ENCODE results near the gene WHAMM.
"Not testable (repeated sequence)": the region's sequence is repeated elsewhere in the genome, so short reads cannot be mapped to it uniquely, and the experiment has no call there.

The WHAMM gene

GRCh38 chr15:82839136-82839535 is 29.7 kb downstream of the WHAMM start:
- no peak for DNase-seq

- DNase-seq = no peak
Observed at GRCh38 chr15:82840166-82840565, 30.7 kb downstream of the WHAMM start.

DNA sequence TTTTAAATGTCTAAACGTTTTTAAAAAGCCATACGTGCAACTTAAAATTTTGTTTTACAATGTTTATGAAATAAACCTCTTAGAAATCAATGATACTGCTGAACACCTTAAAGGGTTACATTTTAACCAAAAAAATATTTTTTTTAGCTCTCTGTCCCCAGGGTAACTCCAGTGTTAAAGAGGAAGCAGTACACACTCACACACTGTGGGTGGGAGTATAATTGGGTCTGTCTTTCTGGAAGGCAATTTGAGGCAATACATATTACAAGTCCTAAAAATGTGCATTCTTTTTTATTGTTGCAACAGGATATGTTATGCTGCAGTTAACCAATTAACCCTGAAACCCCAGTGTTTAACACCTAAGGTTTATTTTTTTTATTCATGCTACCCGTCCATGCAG is 34.1 kb downstream of the WHAMM start:
- DNase-seq = no peak

GRCh38 chr15:82845686-82846085 is 36.3 kb downstream of the WHAMM start:
- no peak for DNase-seq

DNA sequence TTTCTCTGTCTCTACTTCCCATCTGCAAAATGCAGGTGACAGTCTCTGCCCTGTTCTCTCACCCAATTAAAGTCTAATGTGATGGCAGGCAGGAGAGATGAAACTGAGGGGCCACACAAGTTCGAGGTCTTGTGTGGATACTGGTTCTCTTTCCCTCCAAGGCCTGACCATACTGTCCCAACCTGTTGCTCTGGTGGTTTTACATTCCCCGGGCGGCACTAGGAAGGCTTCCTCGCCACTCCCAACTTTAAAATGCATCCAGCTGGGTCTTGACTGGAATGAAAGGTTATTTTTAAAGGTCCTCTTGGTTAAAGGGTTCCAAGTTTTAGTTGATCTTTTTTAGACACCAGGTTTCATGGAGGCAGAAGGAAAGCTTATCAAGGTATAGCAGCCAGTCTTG is 37.2 kb downstream of the WHAMM start:
- no peak for DNase-seq

GRCh38 chr15:82847703-82848102 is 38.3 kb downstream of the WHAMM start:
- DNase-seq = no peak

- DNase-seq = no peak
Observed at GRCh38 chr15:82848241-82848993, 39.0 kb downstream of the WHAMM start.

DNA sequence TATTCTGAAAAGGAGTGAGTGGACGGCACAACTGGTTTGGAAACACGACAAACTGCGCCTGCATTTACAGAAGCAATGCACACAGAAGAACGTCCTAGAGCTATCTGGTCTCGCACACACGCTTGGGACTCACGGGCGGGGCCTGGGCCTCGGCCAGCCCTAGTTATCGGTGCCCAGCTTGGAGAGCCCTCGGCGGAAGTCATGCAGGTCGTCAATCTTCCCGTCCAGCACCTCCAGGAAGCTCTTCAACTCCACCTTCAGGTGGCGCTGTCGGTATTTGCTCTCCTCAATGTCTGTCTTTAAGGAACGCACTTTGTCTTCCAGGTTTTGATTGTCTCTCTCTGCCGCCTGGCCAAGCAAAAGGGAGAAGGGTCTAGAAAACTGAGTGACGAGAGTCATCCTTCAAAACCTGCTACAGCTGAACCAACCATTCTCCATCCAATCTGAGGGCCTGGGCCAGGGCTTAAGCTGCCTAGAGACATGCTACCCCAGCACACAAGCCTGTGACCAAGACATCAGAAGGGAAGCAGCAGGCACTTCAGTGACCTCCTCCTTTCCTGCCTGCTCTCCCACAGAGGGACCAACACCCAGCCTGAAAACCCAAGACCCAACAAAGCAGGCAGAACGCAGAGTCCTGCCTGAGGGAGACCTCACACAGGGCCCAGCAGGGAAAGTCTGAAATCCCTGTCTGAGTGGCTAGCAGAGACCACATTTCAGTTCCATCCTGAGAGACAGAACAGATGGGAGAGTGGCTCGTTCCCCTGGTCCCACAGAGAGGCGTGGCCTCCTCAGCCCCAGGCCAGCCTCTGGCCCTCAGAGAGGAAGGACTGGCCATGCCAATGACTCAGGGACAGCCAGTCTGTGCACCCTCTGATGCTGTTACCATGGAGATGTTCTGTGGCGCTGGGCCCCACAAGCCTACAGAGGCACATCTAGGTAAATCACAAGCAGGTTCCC is 40.4 kb downstream of the WHAMM start:
- peak; percentile 70 for DNase-seq

- DNase-seq = no peak
Observed at GRCh38 chr15:82850731-82851130, 41.3 kb downstream of the WHAMM start.

DNA sequence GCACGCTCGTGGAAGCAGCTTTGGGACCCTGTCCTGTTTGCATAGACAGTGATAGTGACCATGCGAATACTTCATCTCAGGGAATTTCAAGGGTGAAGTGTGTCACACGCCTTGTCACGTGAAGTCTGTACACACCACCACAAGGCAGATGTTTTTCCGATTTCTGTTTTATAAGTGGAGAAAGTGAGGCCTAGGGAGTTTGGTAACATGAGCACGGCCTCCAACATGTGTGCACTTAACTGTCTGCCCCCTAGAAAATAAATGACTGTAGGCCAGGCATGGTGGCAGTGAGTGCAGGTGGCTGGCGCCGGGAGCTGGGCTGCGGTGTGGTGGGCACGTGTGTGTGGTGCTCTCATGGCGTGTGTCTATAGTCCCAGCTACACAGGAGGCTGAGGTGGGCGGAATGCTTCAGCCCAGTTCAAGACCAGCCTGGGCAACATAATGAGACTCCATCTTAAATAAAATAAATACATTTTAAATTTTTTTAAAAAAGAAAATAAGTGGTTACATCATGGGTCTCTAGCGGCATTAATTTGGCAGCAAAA is 42.0 kb downstream of the WHAMM start:
- DNase-seq = no peak

DNA sequence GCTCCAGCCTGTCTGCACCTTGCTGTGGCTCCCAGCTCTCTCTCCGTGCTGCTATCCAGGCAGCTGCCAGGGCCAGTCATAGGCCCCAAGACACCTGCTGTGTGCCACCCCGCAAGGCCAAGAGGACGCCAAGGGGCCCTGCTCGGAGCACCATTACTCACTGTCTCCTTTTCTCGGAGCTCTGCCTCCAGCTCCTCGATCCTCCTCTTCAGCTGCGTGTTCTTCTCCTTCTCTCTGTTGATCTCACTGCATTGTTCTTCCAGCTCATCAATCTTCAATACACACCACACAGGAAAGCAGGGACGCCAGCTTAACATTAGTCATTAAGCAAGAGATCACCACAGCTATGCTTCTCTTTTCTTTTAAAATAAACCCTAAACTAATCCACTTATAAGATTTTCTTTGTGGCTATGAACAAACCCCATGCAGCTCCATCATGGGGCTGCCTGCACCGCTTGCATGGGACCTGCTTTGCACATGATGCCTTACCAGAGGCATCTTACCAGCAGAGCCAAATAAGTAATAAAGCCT is 42.6 kb downstream of the WHAMM start:
- DNase-seq = no peak

GRCh38 chr15:82852941-82853561 is 43.6 kb downstream of the WHAMM start:
- no peak for DNase-seq

GRCh38 chr15:82854554-82854953 is 45.1 kb downstream of the WHAMM start:
- no peak for DNase-seq

DNA sequence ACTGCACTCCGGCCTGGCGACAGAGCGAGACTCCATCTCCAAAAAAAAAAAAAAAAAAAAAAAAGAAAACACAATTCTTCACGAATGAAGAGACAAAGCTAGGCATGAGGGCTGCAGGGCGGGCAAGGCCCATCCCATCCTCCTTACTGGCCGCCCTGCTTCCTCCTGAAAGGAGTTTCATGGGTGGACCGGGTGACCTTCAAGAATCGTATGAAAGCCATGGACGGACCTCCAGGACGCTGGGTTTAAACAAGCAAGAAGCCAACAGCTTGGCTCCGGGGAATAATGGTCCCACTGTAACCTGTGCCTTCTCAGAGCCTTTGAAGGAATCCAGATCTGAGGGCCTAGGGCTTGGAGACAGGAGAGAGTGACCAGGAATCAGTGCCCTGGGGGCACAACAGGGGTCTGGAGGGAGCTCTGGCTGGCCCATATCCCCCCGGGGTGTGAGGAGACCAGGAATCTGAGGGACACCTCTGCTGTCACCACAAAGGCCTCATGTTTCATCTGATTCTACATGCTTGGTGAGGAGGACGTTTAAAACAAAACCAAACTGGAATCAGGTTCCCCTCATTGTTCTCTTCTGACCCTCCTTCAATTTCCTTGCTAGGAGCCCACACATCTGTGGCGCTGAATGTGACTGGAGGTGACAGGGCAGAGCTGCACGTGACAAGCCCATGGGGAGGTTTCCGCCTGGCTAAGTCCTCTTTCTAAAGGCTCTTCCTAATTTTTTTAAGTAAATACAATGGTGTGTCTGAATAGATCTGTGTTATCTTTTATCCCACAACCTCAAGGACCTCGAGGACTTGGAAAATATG is 46.1 kb downstream of the WHAMM start:
- DNase-seq = no peak

- no peak for DNase-seq
Observed at GRCh38 chr15:82856397-82857170, 47.2 kb downstream of the WHAMM start.

DNA sequence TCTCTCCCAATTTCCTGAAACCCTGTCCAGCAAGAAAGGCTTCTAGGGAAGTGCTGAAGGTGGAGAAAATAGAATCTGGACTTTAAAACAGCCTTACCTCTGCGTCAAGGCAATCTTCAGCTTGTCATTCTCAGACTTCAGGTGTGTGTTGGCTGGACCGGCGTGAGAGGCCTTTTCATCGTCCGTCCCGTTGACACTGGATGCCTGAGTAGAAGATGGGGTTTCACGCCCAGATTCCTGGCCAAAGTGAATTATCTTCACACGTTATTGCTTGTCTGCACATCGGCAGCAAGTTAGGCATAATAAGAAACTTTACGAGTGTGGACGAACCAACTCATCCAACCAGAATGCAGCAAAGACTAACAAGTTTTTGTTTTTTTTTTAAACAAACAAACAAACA is 49.5 kb downstream of the WHAMM start:
- DNase-seq = no peak

GRCh38 chr15:82862886-82863285 is 53.5 kb downstream of the WHAMM start:
- DNase-seq = no peak

GRCh38 chr15:82864967-82865366 is 55.5 kb downstream of the WHAMM start:
- DNase-seq = no peak

DNA sequence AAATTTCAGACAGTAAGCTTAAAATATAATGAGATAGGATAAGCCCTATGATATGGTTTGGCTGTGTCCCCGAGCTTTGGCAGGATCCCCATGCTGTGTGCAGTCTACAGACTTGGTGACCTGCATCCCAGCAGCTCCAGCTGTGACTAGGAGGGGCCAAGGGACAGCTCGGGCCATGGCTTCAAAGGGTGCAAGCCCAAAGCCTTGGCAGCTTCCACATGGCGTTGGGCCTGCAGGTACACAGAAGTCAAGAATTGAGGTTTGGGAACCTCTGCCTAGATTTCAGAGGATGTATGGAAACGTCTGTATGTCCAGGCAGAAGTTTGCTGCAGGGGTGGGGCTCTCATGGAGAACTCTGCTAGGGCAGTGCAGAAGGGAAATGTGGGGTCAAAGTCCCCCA is 56.2 kb downstream of the WHAMM start:
- not testable (repeated sequence) for DNase-seq

DNA sequence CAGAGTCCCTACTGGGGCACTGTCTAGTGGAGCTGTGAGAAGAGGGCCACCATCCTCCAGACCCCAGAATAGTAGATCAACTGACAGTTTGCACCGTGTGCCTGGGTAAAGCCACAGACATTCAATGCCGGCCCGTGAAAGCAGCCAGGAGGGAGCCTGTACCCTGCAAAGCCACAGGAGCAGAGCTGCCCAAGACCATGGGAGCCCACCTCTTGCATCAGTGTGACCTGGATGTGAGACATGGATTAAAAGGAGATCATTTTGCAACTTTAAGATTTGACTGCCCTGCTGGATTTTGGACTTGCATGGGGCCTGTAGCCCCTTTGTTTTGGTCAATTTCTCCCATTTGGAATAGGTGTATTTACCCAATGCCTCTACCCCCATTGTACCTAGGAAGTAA is 56.6 kb downstream of the WHAMM start:
- DNase-seq = not testable (repeated sequence)

DNA sequence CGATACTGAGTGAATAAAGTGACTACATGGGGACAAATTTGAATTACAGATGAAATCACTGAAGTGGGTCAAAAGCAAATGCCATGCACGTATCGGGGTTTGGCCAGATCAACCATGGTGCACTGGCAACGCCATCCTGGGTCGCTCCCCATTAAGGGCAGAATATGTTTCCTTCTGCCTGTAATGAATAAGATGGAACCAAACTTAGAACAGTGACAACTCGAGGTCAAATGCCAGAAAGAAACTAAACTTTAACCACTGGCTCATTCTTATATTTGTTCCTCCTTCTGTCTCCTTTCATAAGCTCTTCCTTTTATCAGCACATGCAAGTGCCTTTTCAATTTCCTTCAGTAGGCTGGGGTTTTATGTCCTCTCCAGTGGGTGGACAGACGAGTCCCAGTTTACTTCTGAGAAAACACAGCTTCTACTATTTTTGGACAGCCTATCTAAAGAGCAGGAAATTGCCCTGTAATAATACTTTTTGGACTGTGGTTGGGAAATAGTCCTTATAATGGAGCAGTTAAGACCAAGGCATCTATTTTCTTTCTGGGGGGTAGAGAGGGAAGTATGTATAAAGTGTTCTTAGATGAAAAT is 61.4 kb downstream of the WHAMM start:
- DNase-seq = no peak

All from right hindlimb (tissue), 1 donor.